Trophoblast cell (in vitro differentiated cells and primary cell): Measurements from ENCODE around the gene FAM236A. TPM values are rescaled to one million over a fixed set of nuclear protein-coding genes. Genes with fewer than 3 reads are reported as not detected.
"Not testable (repeated sequence)": the region's sequence is repeated elsewhere in the genome, so short reads cannot be mapped to it uniquely, and the experiment has no call there.

ENCODE experiments used
- DNase-seq, 2 donors: peaks; one replicate each; pipeline ENCODE4 v3.0.0-alpha.2; 2016
- H2AFZ ChIP-seq: 2 replicates; pipeline ENCODE4 v1.6.1; 2013; ENCODE audit warnings: low read length, moderate library complexity, mild to moderate bottlenecking; ENCODE audit not compliant: insufficient read depth, poor library complexity
- H2AK5ac ChIP-seq: 2 replicates; pipeline ENCODE4 v1.6.1; 2013; ENCODE audit warnings: mild to moderate bottlenecking, low read length
- H2BK120ac ChIP-seq: 2 replicates; pipeline ENCODE4 v1.6.1; 2013; ENCODE audit warnings: low read length, mild to moderate bottlenecking, moderate library complexity; ENCODE audit not compliant: insufficient read depth, poor library complexity
- H2BK12ac ChIP-seq: 2 replicates; pipeline ENCODE4 v1.6.1; 2013; ENCODE audit warnings: mild to moderate bottlenecking, low read length, moderate library complexity
- H2BK5ac ChIP-seq: 2 replicates; pipeline ENCODE4 v1.6.1; 2013; ENCODE audit warnings: low read length, low read depth, moderate library complexity, mild to moderate bottlenecking; ENCODE audit not compliant: poor library complexity
- H3K14ac ChIP-seq: 2 replicates; pipeline ENCODE4 v1.6.1; 2013; ENCODE audit warnings: mild to moderate bottlenecking, low read length
- H3K18ac ChIP-seq: 2 replicates; pipeline ENCODE4 v1.6.1; 2013; ENCODE audit warnings: mild to moderate bottlenecking, low read length
- H3K23ac ChIP-seq: 2 replicates; pipeline ENCODE4 v1.6.1; 2013; ENCODE audit warnings: low read length
- H3K27ac ChIP-seq: 2 replicates; pipeline ENCODE4 v1.5.1; 2013; ENCODE audit warnings: low read depth, mild to moderate bottlenecking, inconsistent platforms, low read length, moderate library complexity
- H3K27me3 ChIP-seq: 2 replicates; pipeline ENCODE4 v1.6.1; 2013; ENCODE audit warnings: inconsistent platforms, mild to moderate bottlenecking, low read length, moderate library complexity; ENCODE audit not compliant: insufficient read depth
- H3K36me3 ChIP-seq, 2 experiments: 1 replicate in 1 of 2; 2 replicates in 1 of 2; pipeline ENCODE4 v1.6.1; 2013; ENCODE audit warnings: low read length in 2 of 2, mild to moderate bottlenecking in 2 of 2, moderate library complexity in 1 of 2; ENCODE audit not compliant: insufficient read depth in 2 of 2, control insufficient read depth in 1 of 2
- H3K4ac ChIP-seq: 2 replicates; pipeline ENCODE4 v1.6.1; 2013; ENCODE audit warnings: low read depth, mild to moderate bottlenecking, low read length, moderate library complexity
- H3K4me1 ChIP-seq, 2 experiments: 1 replicate in 1 of 2; 2 replicates in 1 of 2; pipeline ENCODE4 v1.6.1; 2013; ENCODE audit warnings: low read length in 2 of 2, mild to moderate bottlenecking in 2 of 2, moderate library complexity in 1 of 2; ENCODE audit not compliant: insufficient read depth in 2 of 2, control insufficient read depth in 1 of 2
- H3K4me2 ChIP-seq: 2 replicates; pipeline ENCODE4 v1.6.1; 2013; ENCODE audit warnings: inconsistent platforms, mild to moderate bottlenecking, low read length, moderate library complexity
- H3K4me3 ChIP-seq: 2 replicates; pipeline ENCODE4 v1.5.1; 2013; ENCODE audit warnings: mild to moderate bottlenecking, low read depth, low read length, inconsistent platforms
- H3K79me1 ChIP-seq: one replicate; pipeline ENCODE4 v1.6.1; 2013; ENCODE audit warnings: low read length
- H3K79me2 ChIP-seq: 2 replicates; pipeline ENCODE4 v1.6.1; 2013; ENCODE audit warnings: low read length, mild to moderate bottlenecking; ENCODE audit not compliant: control insufficient read depth, insufficient read depth, poor library complexity
- H3K9ac ChIP-seq: 2 replicates; pipeline ENCODE4 v1.6.1; 2013; ENCODE audit warnings: mild to moderate bottlenecking, low read length
- H3K9me3 ChIP-seq: 2 replicates; pipeline ENCODE4 v1.6.1; 2013; ENCODE audit warnings: low read depth, mild to moderate bottlenecking, control low read depth, inconsistent platforms, low read length; ENCODE audit not compliant: insufficient read depth
- H4K12ac ChIP-seq: 2 replicates; pipeline ENCODE4 v1.6.1; 2013; ENCODE audit warnings: low read depth, mild to moderate bottlenecking, low read length, moderate library complexity
- H4K8ac ChIP-seq: 2 replicates; pipeline ENCODE4 v1.6.1; 2013; ENCODE audit warnings: low read depth, mild to moderate bottlenecking, low read length, moderate library complexity
- H4K91ac ChIP-seq: one replicate; pipeline ENCODE4 v1.6.1; 2013; ENCODE audit warnings: low read depth, mild to moderate bottlenecking, low read length, moderate library complexity
- WGBS: extraction: QIAGEN DNeasy Blood & Tissue Kit; methylation state at CpG from one replicate; pipeline ENCODE4 v1.1.7; 2013; ENCODE audit warnings: missing lambda C conversion rate; ENCODE audit not compliant: insufficient read length, insufficient coverage; ENCODE audit errors: extremely low coverage; 5-methylcytosine and 5-hydroxymethylcytosine counted together
- polyA plus RNA-seq: library from polyadenylated mRNA; stranded (reverse); fragments of 200-250 nt; gene quantifications from 2 replicates; pipeline ENCODE4 v1.2.3, GENCODE V29; 2013

Gene FAM236A
- not detected in 2 replicates for polyA plus RNA-seq

GRCh38 chrX:72937906-72938305, at the start of gene FAM236A:
Gene FAM236A, plus strand, starts transcription at chrX:72938206. Its CDS starts 57 bp downstream, at chrX:72938263.
- H2AK5ac ChIP-seq, H3K36me3 ChIP-seq, H3K9me3 ChIP-seq, H3K4ac ChIP-seq, H3K4me3 ChIP-seq, H3K14ac ChIP-seq, H3K23ac ChIP-seq, DNase-seq, H3K27ac ChIP-seq, H4K91ac ChIP-seq, H4K8ac ChIP-seq, H2AFZ ChIP-seq, H4K12ac ChIP-seq, H3K4me1 ChIP-seq, H3K18ac ChIP-seq, H3K79me2 ChIP-seq, H2BK5ac ChIP-seq, H3K9ac ChIP-seq, H2BK12ac ChIP-seq, H3K4me2 ChIP-seq, H2BK120ac ChIP-seq, H3K79me1 ChIP-seq, H3K27me3 ChIP-seq: not testable (repeated sequence)
- WGBS = no CpG with 5 or more reads among the region's 15 CpGs

- H2AK5ac ChIP-seq, H2BK5ac ChIP-seq, DNase-seq, H2BK120ac ChIP-seq, H3K79me2 ChIP-seq, H3K9ac ChIP-seq, H3K18ac ChIP-seq, H2AFZ ChIP-seq, H4K8ac ChIP-seq, H4K12ac ChIP-seq, H2BK12ac ChIP-seq, H3K4me1 ChIP-seq, H3K36me3 ChIP-seq, H3K27me3 ChIP-seq, H3K4me2 ChIP-seq, H3K23ac ChIP-seq, H3K4me3 ChIP-seq, H4K91ac ChIP-seq, H3K14ac ChIP-seq, H3K27ac ChIP-seq, H3K4ac ChIP-seq, H3K79me1 ChIP-seq, H3K9me3 ChIP-seq: not testable (repeated sequence)
- no CpG with 5 or more reads among the region's 14 CpGs for WGBS
Observed at GRCh38 chrX:72889740-72890139, 48.3 kb upstream of the FAM236A start.

GRCh38 chrX:72912315-72912714, 25.7 kb upstream of the FAM236A start, which contains the start of gene FAM236C:
Gene FAM236C, plus strand, starts transcription at chrX:72912615. Its CDS starts 100 bp downstream, at chrX:72912715.
- H2AFZ ChIP-seq = not testable (repeated sequence)
- no CpG with 5 or more reads among the region's 13 CpGs for WGBS

GRCh38 chrX:72916096-72916495, 21.9 kb upstream of the FAM236A start:
- H3K36me3 ChIP-seq, H4K91ac ChIP-seq, H2BK120ac ChIP-seq, H2AFZ ChIP-seq, H3K18ac ChIP-seq, H3K9ac ChIP-seq, H4K12ac ChIP-seq, H3K14ac ChIP-seq, H3K4me1 ChIP-seq, H3K4ac ChIP-seq, H3K79me2 ChIP-seq, H3K27ac ChIP-seq, H3K23ac ChIP-seq, H3K79me1 ChIP-seq, H3K4me2 ChIP-seq, H2AK5ac ChIP-seq, DNase-seq, H4K8ac ChIP-seq, H3K4me3 ChIP-seq, H3K27me3 ChIP-seq, H2BK5ac ChIP-seq, H2BK12ac ChIP-seq, H3K9me3 ChIP-seq: not testable (repeated sequence)
- WGBS = no CpG with 5 or more reads among the region's 5 CpGs

More at GRCh38 chrX:72912315-72912714, 25.7 kb upstream of the FAM236A start, which contains the start of gene FAM236C:
- not testable (repeated sequence) for H3K4me3 ChIP-seq, H4K8ac ChIP-seq, H3K9ac ChIP-seq, H3K4ac ChIP-seq, H3K79me2 ChIP-seq, H3K27me3 ChIP-seq, H2BK5ac ChIP-seq, H2BK12ac ChIP-seq, H3K79me1 ChIP-seq, H3K27ac ChIP-seq, H3K4me2 ChIP-seq, H3K9me3 ChIP-seq, H3K18ac ChIP-seq, H3K36me3 ChIP-seq, H2AK5ac ChIP-seq, H3K4me1 ChIP-seq, H2BK120ac ChIP-seq, H3K23ac ChIP-seq, H3K14ac ChIP-seq, H4K91ac ChIP-seq, H4K12ac ChIP-seq, DNase-seq
